Activated CD4-positive, alpha-beta T cell treated with anti-CD3 and anti-CD28 coated beads, Interleukin-2, amount 50 U/mL, for 1 hour (primary cell): ENCODE results near the gene TPX2.
"Not testable (repeated sequence)": the region's sequence is repeated elsewhere in the genome, so short reads cannot be mapped to it uniquely, and the experiment has no call there.

ENCODE experiments used
- DNase-seq: peaks from one replicate; pipeline ENCODE4 v3.0.0-alpha.2; 2020

The TPX2 gene

GRCh38 chr20:31769681-31770080 is 30.6 kb downstream of the TPX2 start:
- no peak for DNase-seq

- DNase-seq, result no peak
Observed at GRCh38 chr20:31770243-31770642, 31.2 kb downstream of the TPX2 start.

DNA sequence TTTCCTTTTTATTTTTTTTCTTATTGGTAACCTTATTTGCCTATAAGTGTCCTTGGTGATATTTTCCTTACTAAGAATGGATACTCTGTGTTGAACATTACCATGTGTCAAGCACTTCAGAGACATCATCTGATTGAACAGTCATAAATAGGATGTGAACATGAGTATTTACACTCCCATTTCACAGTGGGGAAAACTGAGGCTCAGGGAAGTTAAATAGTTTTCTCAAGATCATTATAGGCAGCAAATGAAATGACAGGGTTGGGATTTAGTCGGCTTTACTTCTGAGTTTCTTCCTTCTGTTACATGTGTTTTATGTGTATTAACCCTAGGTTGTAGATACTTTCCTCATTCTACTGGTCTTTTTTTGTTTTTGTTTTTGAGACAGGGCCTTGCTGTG is 35.3 kb downstream of the TPX2 start:
- no peak for DNase-seq

DNA sequence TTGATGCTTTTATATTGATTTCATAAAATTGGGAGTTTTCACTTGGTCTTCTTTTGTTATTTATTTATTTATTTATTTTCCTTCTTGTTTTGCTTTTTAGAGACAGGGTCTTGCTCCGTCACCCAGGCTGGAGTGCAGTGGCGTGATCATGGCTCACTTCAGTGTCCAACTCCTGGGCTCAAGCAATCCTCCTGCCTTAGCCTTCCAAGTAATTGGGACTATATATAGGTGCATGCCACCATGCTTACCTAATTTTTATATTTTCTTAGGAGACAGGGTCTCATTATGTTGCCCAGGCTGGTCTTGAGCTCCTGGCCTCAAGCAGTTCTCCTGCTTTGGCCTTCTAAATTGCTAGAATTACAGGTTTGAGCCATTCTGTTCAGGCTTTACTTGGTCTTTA is 41.7 kb downstream of the TPX2 start:
- no peak for DNase-seq

GRCh38 chr20:31781945-31782344 is 42.9 kb downstream of the TPX2 start:
- no peak for DNase-seq

- no peak for DNase-seq
Observed at GRCh38 chr20:31784354-31785044, 45.4 kb downstream of the TPX2 start.

DNA sequence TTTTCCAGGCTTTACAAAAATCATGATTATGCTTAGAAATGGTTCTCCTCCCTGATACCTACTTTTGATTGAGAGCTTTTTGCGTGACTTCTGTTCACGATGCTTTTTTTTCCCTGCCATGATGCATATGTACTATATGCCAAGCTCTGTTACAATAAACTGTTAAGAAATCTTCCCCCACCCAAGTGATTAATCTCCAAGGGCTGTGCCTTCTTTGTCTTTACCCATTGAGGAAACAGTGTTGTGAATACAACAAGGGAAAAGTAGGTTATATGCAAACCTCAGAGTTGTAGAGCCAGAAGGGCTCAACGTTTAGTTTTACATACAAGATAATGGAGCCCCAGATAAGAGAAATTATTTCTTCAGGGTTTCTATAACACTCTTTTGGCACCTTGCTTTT is 46.0 kb downstream of the TPX2 start:
- no peak for DNase-seq

DNA sequence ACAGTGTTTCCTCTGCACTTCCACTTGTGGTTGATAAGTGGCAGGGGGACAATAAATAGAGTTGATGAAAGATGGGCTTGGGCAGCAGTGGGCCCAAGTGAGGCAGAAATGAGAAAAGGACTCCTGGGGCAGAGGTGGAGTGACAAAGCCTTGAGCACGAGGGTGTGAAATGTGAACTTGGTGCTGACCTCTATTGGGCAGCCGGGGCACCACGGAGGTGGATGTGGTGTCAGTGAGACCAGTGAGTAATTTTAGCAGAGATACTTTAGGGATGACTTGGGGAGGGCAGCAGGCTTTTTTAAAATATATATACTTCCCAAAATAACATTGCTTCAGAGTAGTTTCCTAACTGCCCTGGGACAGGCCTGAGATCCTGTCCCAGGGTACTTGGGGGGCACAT is 49.5 kb downstream of the TPX2 start:
- no peak for DNase-seq

DNA sequence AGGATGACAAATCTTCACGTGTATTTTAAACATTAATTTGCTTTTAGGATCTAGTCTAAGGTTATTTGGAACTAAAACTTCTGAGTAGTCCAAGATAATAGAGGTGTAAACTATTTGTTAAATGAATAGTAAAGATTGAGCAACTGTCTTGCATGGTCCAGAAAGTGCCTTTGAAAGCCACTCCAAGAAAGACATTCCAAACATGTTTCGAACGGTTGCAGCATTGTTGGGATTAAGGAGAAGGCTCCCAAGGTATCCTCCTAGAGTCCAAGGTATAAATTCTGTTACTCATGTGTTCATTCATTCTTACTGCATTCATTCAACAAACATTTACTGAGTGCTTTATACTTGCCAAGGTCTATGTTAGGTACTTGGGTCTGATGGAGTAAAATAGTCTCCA is 51.3 kb downstream of the TPX2 start:
- no peak for DNase-seq

DNA sequence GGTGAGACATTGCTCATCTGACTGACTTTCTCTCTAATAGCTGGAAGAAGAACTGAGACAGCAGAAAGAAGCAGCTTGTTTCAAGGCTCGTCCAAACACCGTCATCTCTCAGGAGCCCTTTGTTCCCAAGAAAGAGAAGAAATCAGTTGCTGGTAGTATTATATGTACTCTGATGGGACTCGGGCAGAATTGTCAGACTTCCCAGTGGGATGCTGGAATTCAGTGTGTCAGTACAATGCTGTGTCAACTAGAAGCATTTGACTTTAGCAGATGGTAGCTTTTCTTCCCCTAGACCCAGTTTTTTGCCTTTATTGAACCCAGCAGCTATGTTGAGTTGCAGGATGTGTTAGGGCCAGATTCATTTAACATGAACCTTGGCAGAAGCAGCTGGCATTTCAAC is 58.3 kb downstream of the TPX2 start:
- no peak for DNase-seq

- no peak for DNase-seq
Observed at GRCh38 chr20:31801508-31801907, 62.4 kb downstream of the TPX2 start.

- DNase-seq, result no peak
Observed at GRCh38 chr20:31803552-31804291, 64.6 kb downstream of the TPX2 start.

DNA sequence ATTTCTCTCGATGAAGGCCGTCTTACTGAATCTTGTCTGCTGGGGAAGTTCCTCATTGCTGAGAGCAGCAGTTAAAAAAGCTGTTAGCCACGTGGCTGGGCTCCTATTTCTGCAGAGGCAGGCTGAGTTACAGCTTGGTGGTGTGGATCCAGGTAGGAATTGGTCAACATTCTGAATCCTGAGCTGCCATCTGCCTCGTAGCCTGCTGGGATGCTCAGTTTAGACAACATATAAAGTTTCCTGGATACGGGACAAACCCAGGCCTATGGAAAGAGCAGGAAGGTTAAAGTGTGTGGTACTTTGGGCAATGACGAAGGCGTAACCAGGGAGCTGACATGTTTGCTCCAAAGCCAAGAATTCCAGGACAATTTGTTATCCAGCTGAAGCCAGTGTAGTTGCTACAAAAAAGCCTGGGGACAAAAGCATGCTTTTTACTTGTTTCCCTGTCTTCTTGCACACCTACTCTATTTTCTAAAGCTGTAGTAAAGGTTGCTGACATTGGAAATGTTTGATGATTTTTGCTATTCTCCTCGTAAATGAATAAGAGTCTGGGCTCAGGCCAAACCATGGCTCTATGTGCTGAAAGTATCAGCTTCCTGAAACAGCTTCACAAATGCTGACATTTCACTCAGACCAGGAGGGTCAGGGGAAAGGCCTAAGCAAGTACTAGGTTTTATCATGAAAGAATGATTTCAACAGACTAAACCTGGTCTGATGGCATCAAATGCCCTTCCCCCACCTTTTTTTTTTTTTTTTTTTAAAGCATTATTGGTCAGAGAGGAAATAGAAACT is 67.7 kb downstream of the TPX2 start:
- no peak for DNase-seq

GRCh38 chr20:31808481-31808880 is 69.4 kb downstream of the TPX2 start:
- DNase-seq, result no peak

- no peak for DNase-seq
Observed at GRCh38 chr20:31809661-31810060, 70.6 kb downstream of the TPX2 start.

DNA sequence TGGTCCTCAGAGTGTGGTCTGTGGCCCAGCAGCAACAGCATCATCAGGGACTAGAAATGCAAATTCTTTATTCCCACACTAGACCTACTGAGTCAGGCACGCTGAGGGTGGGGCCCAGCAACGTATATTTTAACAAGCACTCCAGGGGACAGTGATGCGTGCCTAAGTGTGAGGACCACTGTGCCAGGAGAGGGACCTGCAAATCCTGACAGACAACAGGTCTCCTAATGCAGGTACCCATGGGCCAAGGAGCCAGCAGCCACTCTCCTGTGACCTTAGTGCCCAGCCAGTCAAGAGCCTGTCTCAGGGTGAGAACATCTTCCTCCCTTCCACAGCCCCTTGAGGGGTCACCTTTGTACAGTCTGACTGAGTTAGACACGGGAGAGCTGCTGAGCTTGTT is 72.1 kb downstream of the TPX2 start:
- no peak for DNase-seq

DNA sequence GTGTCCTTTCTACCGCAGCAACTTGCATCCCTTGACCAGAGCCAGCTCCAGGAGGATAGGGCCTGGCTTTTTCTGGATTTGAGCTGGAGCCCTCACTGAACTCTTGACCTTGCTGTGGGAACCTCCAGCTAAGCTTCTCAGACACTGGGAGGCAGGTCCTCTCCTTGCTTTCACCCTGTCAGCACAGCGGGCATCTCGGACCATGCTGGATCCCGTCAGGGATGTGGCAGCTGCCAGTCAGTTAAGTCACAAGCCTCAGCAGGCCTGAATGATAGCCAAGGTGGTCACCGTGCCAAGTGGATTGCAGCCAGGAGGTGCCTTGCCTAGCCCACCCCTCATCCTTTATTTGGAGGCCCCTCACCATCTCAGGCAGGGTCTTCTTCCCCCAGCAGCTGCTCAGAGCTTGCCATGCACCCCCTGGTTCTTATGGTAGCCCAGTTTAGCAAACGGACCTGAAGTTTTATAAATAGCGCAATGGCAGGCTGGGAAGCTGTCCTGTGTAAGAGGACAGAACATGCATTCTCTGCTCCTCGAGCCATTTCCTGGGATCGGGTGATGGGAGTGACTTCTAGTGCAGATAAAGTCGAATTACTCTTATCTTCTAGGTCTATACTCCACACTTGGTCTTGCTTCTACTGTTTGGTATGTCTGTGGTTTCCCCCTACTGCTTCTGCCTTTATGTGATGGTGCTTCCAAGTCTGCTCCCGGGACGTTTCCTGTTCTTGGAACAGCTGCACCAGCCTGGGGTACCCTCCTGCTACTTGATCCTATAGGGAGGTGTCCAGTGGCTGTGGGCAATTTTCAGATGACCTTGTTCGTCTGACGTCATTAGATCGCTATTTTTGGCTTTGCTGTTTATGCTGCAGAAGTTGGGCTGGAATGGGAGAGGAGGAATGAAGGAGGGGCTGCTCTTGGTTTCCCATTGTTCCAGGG is 73.0 kb downstream of the TPX2 start:
- no peak for DNase-seq

DNA sequence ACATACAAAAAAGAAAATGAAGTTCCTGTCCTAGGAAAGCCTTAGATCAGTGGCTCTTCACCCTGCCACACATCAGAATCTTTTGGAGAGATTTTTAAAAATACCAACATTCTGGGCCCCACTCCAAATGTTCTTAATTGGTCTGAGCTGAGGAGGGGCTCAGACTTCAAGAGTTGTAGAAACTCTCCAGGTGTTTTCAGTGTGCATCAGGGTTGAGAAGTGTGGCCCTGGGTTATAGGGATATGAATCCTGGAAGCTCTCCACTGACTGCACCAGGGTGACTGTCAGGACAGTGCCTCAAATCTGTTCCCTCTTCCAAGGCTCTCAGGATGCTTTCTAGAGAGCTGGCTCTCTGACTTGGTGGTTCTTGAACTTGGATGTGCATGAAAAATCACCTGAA is 74.5 kb downstream of the TPX2 start:
- no peak for DNase-seq

DNA sequence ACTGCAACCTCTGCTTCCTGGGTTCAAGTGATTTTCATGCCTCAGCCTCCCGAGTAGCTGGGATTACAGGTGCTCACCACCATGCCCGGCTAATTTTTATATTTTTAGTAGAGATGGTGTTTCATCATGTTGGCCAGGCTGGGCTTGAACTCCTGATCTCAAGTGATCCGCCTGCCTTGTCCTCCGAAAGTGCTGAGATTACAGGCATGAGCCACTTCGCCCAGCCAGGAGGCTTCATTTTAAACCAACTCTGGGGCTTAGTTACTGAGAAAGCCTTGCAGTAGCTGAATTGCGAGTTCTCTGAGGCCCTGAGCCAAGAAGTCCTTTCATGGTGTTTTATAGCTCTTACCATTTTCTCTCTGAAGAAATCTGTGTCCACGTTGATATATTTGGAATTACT is 75.1 kb downstream of the TPX2 start:
- not testable (repeated sequence) for DNase-seq

GRCh38 chr20:31815408-31816188 is 76.5 kb downstream of the TPX2 start:
- DNase-seq, result no peak

GRCh38 chr20:31816221-31816620 is 77.1 kb downstream of the TPX2 start:
- DNase-seq, result no peak

GRCh38 chr20:31817461-31817860 is 78.4 kb downstream of the TPX2 start:
- DNase-seq, result no peak
